HG03378 (cell line): Measurements from ENCODE around the gene TGM1.
"Not testable (repeated sequence)": the region's sequence is repeated elsewhere in the genome, so short reads cannot be mapped to it uniquely, and the experiment has no call there.

ENCODE experiments used
- ATAC-seq: cut with Tn5 transposase; IDR thresholded peaks from one replicate; pipeline ENCODE4 v1.9.1; 2021; ENCODE audit warnings: mild to moderate bottlenecking, moderate library complexity; ENCODE audit not compliant: unreplicated experiment

TGM1 gene

GRCh38 chr14:24255438-24255837, 7.5 kb downstream of the TGM1 start:
- ATAC-seq, result no peak

DNA sequence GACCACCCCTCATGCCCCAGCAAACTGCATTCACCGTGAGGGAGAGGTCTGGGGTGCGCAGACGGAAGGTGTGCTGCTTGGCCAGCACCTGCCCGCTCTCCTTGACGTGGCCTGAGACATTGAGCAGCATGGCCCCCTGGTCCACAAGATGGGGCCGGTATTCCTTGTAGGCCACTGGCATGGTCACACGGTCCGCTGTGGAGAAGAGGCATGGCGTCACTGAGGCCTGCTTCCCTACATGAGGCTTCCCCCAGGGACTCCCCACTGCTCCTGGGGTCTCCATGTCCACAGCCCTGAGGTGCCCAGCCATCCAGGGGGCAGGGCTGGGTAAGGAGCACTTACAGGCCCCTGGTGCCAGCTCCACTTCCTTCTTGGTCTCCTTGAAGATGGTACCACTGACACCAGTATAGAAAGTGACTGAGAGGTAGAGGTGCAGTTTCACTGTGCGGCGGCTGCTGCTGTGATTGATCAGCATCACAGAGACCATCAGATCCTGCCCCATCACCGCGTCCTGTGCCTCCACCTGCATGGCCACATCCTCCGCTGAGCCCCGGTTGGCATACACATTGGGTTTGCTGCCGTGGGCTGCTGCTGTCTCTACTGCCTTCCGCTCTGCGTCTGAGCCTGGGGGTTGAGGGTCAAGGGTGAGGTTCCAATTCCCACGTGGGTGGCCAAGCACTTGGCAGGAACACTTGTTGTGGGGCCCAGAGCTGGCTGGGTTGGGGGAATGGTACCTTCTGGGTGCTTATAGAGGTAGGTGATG, 8.2 kb downstream of the TGM1 start:
- no peak for ATAC-seq

- no peak for ATAC-seq
Measured at GRCh38 chr14:24253936-24254335, 9.0 kb downstream of the TGM1 start.

- no peak for ATAC-seq
Measured at GRCh38 chr14:24252289-24253124, 10.5 kb downstream of the TGM1 start.

DNA sequence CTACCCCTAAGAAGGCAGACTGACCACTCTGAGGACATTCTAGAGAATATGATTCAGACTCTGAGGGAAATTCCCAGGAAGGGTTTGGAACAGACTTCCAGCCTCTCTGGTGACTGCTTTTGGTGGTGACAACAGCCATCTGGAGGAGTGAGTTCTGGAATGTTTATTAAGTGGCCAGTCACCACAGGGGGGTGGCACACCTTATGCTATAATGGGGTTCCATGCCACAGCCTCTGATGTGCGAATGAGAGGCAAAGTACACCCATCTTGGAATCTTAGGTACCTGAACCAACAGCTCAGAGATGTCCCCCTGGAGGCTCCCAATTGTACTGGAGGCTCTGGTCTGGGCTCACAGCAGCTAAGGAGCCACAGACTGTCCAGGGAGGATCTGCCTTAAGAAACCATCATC, 11.1 kb downstream of the TGM1 start:
- ATAC-seq, result no peak

DNA sequence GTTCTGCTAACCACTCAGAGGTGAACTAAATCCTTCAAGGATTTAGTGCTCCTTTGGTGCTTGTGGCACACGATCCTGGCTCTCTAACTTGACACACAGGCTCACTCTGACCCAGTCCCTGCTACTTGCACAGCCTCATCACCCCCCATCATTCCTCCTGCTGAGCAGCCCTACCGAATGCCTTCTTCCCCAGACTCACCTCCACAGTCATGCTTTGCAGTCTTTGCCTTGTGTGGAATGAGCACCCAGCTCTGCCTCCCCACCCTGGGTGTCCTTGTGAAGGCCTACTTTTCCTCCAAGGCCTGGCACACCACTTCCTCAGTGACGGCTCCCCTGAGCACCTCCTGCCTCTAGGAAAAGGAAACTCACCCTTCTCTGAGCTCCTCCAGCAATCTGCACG, 12.6 kb downstream of the TGM1 start:
- ATAC-seq, result no peak

DNA sequence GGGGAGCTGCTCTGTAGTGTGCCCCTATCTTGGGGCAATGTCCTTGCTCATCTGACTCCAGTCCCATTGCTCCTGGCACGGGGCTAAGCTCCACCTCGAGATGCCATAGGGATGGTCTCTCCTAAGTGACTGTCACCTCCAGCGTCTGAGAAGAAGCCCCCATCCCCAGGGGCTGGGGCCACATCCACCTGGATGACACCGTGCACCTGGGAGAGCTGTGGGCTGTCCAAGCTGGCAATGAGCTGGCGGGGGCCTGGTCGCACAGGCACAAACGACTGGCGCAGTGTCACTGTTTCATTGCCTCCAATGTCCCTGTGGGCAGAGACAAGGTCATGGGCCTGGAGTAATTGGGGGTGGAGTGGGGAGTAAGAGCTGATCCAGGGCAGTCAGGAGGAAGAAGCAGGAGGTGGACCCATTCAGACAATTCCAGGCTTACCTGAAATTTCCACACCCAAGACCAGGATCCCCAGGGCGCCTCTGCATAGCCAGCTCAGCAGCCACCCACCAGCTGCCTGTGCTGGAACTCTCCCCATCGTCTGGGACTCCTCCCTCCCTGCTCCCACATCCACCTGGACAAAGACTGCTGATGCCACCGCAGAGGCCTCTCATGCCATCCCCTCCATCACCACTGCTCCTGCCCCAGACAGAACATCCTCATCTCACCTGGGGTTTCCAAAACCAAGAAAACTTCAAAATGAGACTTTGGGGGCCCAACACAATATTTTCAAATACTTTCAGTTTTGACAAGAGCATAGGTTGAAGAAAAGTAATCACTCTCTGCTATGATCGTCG, 13.6 kb downstream of the TGM1 start:
- no peak for ATAC-seq

GRCh38 chr14:24247422-24247821, 15.6 kb downstream of the TGM1 start:
- ATAC-seq, result no peak

DNA sequence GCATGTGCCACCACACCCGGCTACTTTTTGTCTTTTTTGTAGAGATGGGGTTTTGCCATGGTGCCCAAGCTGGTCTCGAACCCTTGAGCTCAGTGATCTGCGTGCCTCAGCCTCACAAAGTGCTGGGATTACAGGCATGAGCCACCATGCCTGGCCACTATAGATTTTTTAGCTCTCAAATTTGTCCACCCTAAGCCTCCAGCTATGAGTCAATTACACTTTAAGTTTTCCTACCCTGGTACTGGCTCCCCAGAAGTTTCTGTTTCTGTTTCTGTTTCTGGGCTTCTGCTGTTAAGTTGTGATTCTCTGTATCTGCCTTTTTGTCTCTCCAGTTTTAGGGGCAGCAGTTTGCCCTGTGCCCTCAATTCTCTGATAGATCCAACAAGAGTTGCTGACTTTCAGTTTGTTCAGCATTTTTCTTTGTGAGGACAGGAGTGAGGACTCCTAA, 16.2 kb downstream of the TGM1 start:
- peak; percentile 26 for ATAC-seq

- not testable (repeated sequence) for ATAC-seq
Measured at GRCh38 chr14:24245350-24245749, 17.6 kb downstream of the TGM1 start.

DNA sequence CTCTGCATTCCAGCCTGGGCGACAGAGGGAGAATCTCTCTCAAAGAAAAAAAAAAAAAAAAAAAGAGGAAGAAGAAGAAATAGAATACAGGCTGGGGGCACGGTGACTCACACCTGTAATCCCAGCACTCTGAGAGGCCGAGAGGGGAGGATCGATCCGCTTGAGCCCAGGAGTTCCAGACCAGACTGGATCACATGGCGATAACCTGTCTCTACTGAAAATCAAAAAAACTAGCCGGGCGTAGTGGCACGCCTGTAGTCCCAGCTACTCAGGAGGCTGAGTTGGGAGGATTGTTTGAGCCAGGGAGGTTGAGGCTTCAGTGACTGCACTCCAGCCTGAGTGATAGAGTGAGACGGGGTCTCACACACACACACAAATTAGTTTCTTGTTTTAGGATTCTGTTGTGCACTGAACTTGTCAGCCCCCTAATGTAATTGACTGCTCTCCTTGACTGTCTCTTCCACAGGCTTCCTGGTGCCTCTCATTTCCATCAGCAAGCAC, 19.6 kb downstream of the TGM1 start:
- ATAC-seq, result no peak

DNA sequence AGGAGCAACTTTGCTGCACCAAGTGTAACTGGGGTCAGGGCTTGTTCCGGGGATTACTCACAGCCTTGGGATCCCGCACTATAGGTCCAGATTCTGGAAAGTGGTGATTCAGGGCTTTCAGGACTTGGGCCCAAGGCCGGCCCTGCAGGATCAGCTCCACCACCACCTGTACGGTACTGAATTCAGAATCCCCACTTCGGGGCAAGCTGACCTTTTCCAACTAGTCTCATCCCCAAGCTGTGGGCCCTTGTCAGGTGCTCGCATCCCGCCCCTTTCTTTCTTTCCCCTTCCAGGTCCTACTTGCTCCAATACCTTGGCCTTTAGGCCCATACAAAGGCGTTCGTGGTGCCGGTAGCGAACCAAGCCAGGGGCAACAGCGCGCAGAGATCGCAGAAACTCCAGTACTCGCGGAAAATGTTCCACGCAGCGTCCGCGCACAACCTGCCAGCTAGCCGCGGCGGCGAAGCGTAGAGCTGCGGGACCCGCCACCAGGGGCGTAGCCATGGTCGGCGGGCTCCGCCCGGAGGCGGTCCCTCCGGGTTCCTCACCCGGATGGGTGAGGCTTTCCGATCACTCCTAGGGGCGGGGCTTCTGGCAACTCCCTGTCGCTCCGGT, 21.0 kb downstream of the TGM1 start:
- peak; percentile 58 for ATAC-seq

- ATAC-seq, result no peak
Measured at GRCh38 chr14:24240110-24240918, 22.7 kb downstream of the TGM1 start.

DNA sequence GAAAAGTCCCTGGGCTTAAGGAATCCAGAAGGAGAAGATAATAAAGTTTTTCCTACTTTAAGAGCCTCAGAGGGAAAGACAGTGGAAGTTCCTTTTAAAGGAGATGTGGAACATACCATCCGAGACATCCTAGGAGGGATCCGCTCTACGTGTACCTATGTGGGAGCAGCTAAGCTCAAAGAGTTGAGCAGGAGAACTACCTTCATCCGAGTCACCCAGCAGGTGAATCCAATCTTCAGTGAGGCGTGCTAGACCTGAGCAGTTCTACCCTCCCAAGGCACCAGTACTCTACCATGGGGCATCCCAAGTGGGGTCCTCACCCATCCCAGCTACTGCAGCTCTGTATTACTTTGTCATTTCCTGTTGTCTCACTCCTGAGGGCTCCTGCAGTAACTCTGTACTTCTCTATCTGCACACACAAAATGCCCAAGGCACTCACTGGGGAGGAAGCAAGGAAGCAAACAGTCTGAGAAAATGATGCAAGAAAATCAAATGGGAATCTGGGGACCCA, 24.4 kb downstream of the TGM1 start:
- no peak for ATAC-seq

- no peak for ATAC-seq
Measured at GRCh38 chr14:24238123-24238522, 24.9 kb downstream of the TGM1 start.

- ATAC-seq, result no peak
Measured at GRCh38 chr14:24237463-24237955, 25.5 kb downstream of the TGM1 start.

- no peak for ATAC-seq
Measured at GRCh38 chr14:24236689-24237462, 26.1 kb downstream of the TGM1 start.

DNA sequence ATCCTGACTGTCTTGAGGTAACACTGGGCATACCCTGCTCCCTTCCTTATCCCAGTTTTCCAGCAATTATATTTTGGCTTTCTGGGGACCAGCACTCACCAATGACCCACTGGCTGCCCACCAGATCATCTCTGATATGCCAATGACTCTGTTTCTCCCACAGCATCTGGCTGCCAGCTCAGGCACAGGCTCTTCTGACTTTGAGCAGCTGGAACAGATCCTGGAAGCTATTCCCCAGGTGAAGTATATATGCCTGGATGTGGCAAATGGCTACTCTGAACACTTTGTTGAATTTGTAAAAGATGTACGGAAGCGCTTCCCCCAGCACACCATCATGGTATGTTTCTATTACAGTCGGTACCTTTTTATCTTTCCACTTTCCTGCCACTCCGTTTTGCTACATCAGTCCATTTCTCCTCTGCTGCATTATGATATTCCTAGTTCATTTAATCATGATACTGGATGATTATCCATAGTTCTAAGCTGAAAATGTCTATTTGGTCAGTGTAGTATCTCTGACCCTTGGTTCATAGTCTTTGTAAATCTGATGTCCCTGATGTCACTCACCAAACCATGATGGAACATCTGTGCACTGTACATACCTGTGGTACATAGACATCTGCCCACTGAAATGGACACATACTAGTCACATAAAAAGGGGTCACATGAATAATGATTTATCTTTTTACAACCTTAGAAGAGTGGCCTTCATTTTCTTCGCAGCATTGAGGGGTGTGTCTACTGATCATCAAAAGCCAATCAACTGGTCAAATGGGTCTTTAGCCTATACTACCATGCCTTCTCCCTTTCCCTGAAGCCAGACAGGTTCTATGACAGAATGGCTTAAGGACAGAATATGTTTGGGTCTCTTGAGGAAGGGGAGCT, 26.9 kb downstream of the TGM1 start:
- no peak for ATAC-seq
